K562 (cell line): Measurements from ENCODE around the gene FAM53B. TPM values are rescaled to one million over a fixed set of nuclear protein-coding genes. Genes with fewer than 3 reads are reported as not detected.

Source experiments
- CREB1 ChIP-seq, 2 experiments: sonication (generic) in 1 of 2; formaldehyde crosslinking in 1 of 2; IDR thresholded peaks; 2 replicates each; pipeline versions ENCODE4 v1.6.1 to v1.8.0; 2012 to 2022; ENCODE audit warnings: inconsistent platforms in 1 of 2, mild to moderate bottlenecking in 1 of 2, missing genetic modification reagents in 1 of 2, moderate library complexity in 1 of 2
- FOXA3 ChIP-seq, 2 experiments: fragments of 450-650 bp in 1 of 2; sonication (generic) in 1 of 2; formaldehyde crosslinking; IDR thresholded peaks in 1 of 2; conservative IDR thresholded peaks in 1 of 2; 2 replicates each; pipeline versions ENCODE4 v1.4.0 to v1.8.0; 2020 to 2022; ENCODE audit warnings: mild to moderate bottlenecking in 2 of 2, missing genetic modification reagents in 1 of 2
- GABPB1 ChIP-seq: sonication (generic); formaldehyde crosslinking; IDR thresholded peaks from 2 replicates; pipeline ENCODE4 v1.8.0; 2022; ENCODE audit warnings: mild to moderate bottlenecking, missing genetic modification reagents
- HBP1 ChIP-seq: fragments of 450-650 bp; formaldehyde crosslinking; IDR thresholded peaks from 2 replicates; pipeline ENCODE4 v1.4.0; 2022; ENCODE audit warnings: missing genetic modification characterization
- RBFOX2 ChIP-seq: fragments of 200-400 bp; formaldehyde crosslinking; IDR thresholded peaks from 2 replicates; pipeline ENCODE4 v1.6.1; 2017; ENCODE audit warnings: low read depth, mild to moderate bottlenecking, low read length, moderate library complexity
- RUNX1 ChIP-seq: sonication (generic); IDR thresholded peaks from 2 replicates; pipeline ENCODE4 v1.6.1; 2016; ENCODE audit warnings: antibody characterized with exemption, low read depth
- TEAD4 ChIP-seq, 2 experiments: sonication (generic) in 1 of 2; formaldehyde crosslinking in 1 of 2; IDR thresholded peaks; 2 replicates each; pipeline versions ENCODE4 v1.6.1 to v1.8.0; 2012 to 2022; ENCODE audit warnings: borderline replicate concordance in 1 of 2, inconsistent platforms in 1 of 2, low read length in 1 of 2, mild to moderate bottlenecking in 1 of 2, missing genetic modification reagents in 1 of 2
- ZNF224 ChIP-seq: sonication (generic); formaldehyde crosslinking; IDR thresholded peaks from 2 replicates; pipeline ENCODE4 v1.8.0; 2022; ENCODE audit warnings: mild to moderate bottlenecking, missing genetic modification reagents
- ZNF280A ChIP-seq: fragments of 450-650 bp; IDR thresholded peaks from 2 replicates; pipeline ENCODE4 v1.6.1; 2018; ENCODE audit warnings: mild to moderate bottlenecking, low read depth; ENCODE audit not compliant: partially characterized antibody
- polyA plus RNA-seq, 8 experiments: library from polyadenylated mRNA; depleted of rRNA in 4 of 8; stranded (reverse) in 5 of 8; unstranded in 3 of 8; fragments of >200 nt; fragmentation: Nextera tagmentation in 2 of 8; fragmentation: Illumina TruSeq in 1 of 8; extraction: Ambion mirVana in 2 of 8; extraction: Trizol in 1 of 8; gene quantifications; 2 replicates each; pipeline versions ENCODE4 v1.2.1 to v1.2.3, GENCODE V29; 2011 to 2014; ENCODE audit warnings: inconsistent platforms in 1 of 8, missing spikeins in 1 of 8
- total RNA-seq, 7 experiments: library from RNA; depleted of rRNA in 6 of 7; stranded (reverse); fragments of >200 nt in 6 of 7; fragmentation: Illumina TruSeq in 2 of 7; extraction: Trizol in 2 of 7; gene quantifications; 2 replicates each; pipeline versions ENCODE4 v1.2.1 to v1.2.3, GENCODE V29; 2011 to 2021; ENCODE audit warnings: low replicate concordance in 1 of 7
- TF ChIP-seq, protein P1 (sequence below), 2 experiments: fragments of 450-650 bp; formaldehyde crosslinking in 1 of 2; IDR thresholded peaks; 2 replicates each; pipeline versions ENCODE4 v1.4.0 to v1.6.1; 2014 to 2020; ENCODE audit warnings: mild to moderate bottlenecking in 2 of 2, borderline replicate concordance in 1 of 2, low read depth in 1 of 2
- TF ChIP-seq, protein P2 (sequence below): fragments of 450-650 bp; IDR thresholded peaks from 2 replicates; pipeline ENCODE4 v1.6.1; 2017; ENCODE audit warnings: antibody characterized with exemption

Gene FAM53B
- total and polyA plus RNA-seq, 9 of the 15 experiments (the other 6 are each of a cell fraction or from before 2014, with no cell fraction given): 0.03 to 16.5 (median 5.0) TPM

- TF ChIP-seq, protein P1, sequence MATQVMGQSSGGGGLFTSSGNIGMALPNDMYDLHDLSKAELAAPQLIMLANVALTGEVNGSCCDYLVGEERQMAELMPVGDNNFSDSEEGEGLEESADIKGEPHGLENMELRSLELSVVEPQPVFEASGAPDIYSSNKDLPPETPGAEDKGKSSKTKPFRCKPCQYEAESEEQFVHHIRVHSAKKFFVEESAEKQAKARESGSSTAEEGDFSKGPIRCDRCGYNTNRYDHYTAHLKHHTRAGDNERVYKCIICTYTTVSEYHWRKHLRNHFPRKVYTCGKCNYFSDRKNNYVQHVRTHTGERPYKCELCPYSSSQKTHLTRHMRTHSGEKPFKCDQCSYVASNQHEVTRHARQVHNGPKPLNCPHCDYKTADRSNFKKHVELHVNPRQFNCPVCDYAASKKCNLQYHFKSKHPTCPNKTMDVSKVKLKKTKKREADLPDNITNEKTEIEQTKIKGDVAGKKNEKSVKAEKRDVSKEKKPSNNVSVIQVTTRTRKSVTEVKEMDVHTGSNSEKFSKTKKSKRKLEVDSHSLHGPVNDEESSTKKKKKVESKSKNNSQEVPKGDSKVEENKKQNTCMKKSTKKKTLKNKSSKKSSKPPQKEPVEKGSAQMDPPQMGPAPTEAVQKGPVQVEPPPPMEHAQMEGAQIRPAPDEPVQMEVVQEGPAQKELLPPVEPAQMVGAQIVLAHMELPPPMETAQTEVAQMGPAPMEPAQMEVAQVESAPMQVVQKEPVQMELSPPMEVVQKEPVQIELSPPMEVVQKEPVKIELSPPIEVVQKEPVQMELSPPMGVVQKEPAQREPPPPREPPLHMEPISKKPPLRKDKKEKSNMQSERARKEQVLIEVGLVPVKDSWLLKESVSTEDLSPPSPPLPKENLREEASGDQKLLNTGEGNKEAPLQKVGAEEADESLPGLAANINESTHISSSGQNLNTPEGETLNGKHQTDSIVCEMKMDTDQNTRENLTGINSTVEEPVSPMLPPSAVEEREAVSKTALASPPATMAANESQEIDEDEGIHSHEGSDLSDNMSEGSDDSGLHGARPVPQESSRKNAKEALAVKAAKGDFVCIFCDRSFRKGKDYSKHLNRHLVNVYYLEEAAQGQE (IDR thresholded peaks at IDR 0.05; ENCODE audit: borderline replicate concordance): no peak
- TF ChIP-seq, protein P1 (CRISPR knock-in tag; IDR thresholded peaks at IDR 0.05; ENCODE audit: low read depth): no peak
- TF ChIP-seq RBFOX2 (no peak), RUNX1 (no peak), ZNF280A (no peak), GABPB1 (CRISPR knock-in tag) (no peak), HBP1 (CRISPR knock-in tag) (no peak), ZNF224 (no peak), FOXA3 (CRISPR knock-in tag; conservative IDR thresholded peaks at IDR 0.05 in 1 of 2, IDR thresholded peaks at IDR 0.05 in 1 of 2) (no peak), TEAD4 (IDR thresholded peaks at IDR 0.05; ENCODE audit: low read length) (no peak), TEAD4 (CRISPR knock-in tag; IDR thresholded peaks at IDR 0.05; ENCODE audit: borderline replicate concordance) (no peak), CREB1 (IDR thresholded peaks at IDR 0.05) (no peak), CREB1 (CRISPR knock-in tag; IDR thresholded peaks at IDR 0.05) (no peak)
- TF ChIP-seq, protein P2, sequence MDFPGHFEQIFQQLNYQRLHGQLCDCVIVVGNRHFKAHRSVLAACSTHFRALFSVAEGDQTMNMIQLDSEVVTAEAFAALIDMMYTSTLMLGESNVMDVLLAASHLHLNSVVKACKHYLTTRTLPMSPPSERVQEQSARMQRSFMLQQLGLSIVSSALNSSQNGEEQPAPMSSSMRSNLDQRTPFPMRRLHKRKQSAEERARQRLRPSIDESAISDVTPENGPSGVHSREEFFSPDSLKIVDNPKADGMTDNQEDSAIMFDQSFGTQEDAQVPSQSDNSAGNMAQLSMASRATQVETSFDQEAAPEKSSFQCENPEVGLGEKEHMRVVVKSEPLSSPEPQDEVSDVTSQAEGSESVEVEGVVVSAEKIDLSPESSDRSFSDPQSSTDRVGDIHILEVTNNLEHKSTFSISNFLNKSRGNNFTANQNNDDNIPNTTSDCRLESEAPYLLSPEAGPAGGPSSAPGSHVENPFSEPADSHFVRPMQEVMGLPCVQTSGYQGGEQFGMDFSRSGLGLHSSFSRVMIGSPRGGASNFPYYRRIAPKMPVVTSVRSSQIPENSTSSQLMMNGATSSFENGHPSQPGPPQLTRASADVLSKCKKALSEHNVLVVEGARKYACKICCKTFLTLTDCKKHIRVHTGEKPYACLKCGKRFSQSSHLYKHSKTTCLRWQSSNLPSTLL: no peak
Observed at GRCh38 chr10:124698545-124699469, 45.4 kb downstream of the FAM53B start (continued).
